DND-41 (cell line): ENCODE data around the gene GRIK3.

Experiments used
- EZH2 ChIP-seq: IDR thresholded peaks from 3 replicates; pipeline ENCODE4 v1.6.1; 2012; ENCODE audit warnings: borderline replicate concordance, low read depth, mild to moderate bottlenecking, moderate library complexity, low read length, inconsistent platforms; ENCODE audit not compliant: severe bottlenecking
- TF ChIP-seq, protein P1 (sequence below): IDR thresholded peaks from 2 replicates; pipeline ENCODE4 v1.5.1; 2012; ENCODE audit warnings: borderline replicate concordance, low read length, moderate library complexity, mild to moderate bottlenecking; ENCODE audit not compliant: poor library complexity, severe bottlenecking; ENCODE audit errors: extremely low read depth

DNA sequence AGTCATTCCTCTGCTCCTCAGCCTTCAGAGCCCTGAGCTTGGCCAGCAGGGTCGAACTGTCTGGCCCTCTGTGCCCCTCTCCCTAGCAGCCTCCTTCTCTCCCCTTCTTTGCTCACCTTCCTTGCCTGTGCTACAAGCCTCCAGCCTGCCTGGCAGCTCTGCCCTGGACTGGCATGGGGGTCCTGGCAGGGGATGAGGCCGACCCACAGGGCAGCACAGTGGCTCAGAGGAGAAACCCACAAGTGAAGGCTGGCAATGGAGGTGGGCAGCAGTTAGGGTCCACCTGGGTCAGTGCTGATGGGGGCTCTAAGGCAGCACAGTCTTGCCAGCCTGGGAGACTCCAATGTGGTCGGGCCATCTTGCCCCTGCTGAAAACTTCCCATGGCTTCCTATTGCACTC, 274.2 kb downstream of the GRIK3 start:
- TF ChIP-seq, protein P1, sequence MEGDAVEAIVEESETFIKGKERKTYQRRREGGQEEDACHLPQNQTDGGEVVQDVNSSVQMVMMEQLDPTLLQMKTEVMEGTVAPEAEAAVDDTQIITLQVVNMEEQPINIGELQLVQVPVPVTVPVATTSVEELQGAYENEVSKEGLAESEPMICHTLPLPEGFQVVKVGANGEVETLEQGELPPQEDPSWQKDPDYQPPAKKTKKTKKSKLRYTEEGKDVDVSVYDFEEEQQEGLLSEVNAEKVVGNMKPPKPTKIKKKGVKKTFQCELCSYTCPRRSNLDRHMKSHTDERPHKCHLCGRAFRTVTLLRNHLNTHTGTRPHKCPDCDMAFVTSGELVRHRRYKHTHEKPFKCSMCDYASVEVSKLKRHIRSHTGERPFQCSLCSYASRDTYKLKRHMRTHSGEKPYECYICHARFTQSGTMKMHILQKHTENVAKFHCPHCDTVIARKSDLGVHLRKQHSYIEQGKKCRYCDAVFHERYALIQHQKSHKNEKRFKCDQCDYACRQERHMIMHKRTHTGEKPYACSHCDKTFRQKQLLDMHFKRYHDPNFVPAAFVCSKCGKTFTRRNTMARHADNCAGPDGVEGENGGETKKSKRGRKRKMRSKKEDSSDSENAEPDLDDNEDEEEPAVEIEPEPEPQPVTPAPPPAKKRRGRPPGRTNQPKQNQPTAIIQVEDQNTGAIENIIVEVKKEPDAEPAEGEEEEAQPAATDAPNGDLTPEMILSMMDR: no peak
- TF ChIP-seq EZH2: no peak
